Gastroesophageal sphincter (tissue), 4 donors: ENCODE data around the gene SEZ6L2. TPM values are rescaled to one million over a fixed set of nuclear protein-coding genes. Genes with fewer than 3 reads are reported as not detected.

ENCODE experiments used
- ATAC-seq: fragments of 150-250 bp; one replicate; pipeline ENCODE4 v1.9.1; 2016; ENCODE audit warnings: mild to moderate bottlenecking, moderate library complexity
- H3K27ac ChIP-seq, 4 donors: fragments of 200-600 bp; sonication (generic) in 3 of 4; 1 replicate in 3 of 4; 2 replicates in 1 of 4; pipeline ENCODE4 v1.5.1; 2016 to 2019
- H3K27me3 ChIP-seq: fragments of 200-600 bp; sonication (generic); one replicate; pipeline ENCODE4 v1.5.1; 2019
- H3K36me3 ChIP-seq, 2 donors: fragments of 200-600 bp; sonication (generic); one replicate each; pipeline ENCODE4 v1.5.1; 2019; ENCODE audit warnings: control low read depth in 1 of 2
- H3K4me1 ChIP-seq, 3 donors: fragments of 200-600 bp; sonication (generic); 1 replicate in 2 of 3; 2 replicates in 1 of 3; pipeline ENCODE4 v1.5.1; 2016 to 2019; ENCODE audit warnings: control low read depth in 2 of 3
- H3K4me3 ChIP-seq, 2 donors: fragments of 200-600 bp; sonication (generic); one replicate each; pipeline ENCODE4 v1.5.1; 2019; ENCODE audit warnings: mild to moderate bottlenecking in 1 of 2, moderate library complexity in 1 of 2
- H3K9me3 ChIP-seq, 3 donors: fragments of 200-600 bp; sonication (generic); one replicate each; pipeline ENCODE4 v1.5.1; 2017 to 2019; ENCODE audit warnings: control low read depth in 2 of 3
- EP300 ChIP-seq: sonication (generic); formaldehyde crosslinking; IDR thresholded peaks from one replicate; pipeline ENCODE4 v1.6.1; 2017; ENCODE audit warnings: antibody characterized with exemption, mild to moderate bottlenecking
- POLR2A ChIP-seq, 2 donors: fragments of 450-650 bp; IDR thresholded peaks; one replicate each; pipeline ENCODE4 v1.6.1; 2017; ENCODE audit warnings: antibody characterized with exemption in 2 of 2, mild to moderate bottlenecking in 2 of 2, moderate library complexity in 1 of 2
- POLR2AphosphoS5 ChIP-seq: sonication (generic); formaldehyde crosslinking; IDR thresholded peaks from one replicate; pipeline ENCODE4 v1.6.1; 2017; ENCODE audit warnings: antibody characterized with exemption
- WGBS, 2 donors: methylation state at CpG; one replicate each; pipeline ENCODE4 v1.1.5; 2018; ENCODE audit warnings: low coverage in 1 of 2; 5-methylcytosine and 5-hydroxymethylcytosine counted together
- total RNA-seq, 4 donors: library from RNA; depleted of rRNA; stranded (reverse); fragments of >200 nt; gene quantifications; one replicate each; pipeline ENCODE4 v1.1.0, GENCODE V29; 2016
- TF ChIP-seq, protein P1 (sequence below), 4 experiments: fragments of 200-600 bp in 2 of 4; fragments of 450-650 bp in 2 of 4; sonication (generic) in 1 of 4; IDR thresholded peaks; one replicate each; pipeline ENCODE4 v1.5.1; 2017 to 2019; ENCODE audit warnings: antibody characterized with exemption in 4 of 4, mild to moderate bottlenecking in 2 of 4, moderate library complexity in 2 of 4

Gene SEZ6L2
- total RNA-seq, 4 donors from 2014 or later, result 1.1 to 1.6 (median 1.1) TPM; not detected in 1

DNA sequence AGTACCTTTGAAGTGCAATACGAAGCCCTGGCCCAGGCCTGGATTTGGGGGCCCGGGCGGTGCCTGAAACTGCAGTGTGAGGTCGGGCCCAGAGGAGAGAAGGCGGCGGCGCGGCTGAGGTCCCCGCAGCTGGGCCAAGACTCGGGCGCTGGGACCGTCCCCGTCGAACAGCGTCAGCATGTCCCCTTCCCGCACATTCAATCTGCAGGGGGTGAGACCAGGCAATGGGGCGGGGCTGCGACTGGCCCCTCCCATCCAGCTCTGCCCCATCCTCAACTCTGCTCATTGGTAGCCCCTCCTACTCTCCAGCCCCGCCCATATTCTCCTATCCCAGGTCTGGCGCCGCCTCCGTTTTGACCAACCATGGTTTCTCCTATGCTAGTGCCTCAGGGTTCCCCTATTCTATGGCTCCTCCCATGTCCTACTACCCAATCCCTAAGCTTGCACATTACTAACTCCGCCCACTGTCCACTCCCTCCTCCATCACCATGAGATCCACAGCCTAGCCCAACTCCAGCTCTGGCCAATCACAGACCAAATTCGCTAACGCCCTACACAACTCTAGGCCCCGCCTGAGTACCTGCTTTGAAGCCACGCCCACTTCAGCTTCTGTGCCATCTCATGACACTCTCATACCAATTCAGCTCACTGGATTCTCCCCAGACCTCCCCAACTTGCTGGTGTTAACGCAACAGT lies 21.9 kb downstream of the SEZ6L2 start:
- peaks cover 0 to 16% (median 0%) of the 10 kb centered on the region in 3 donors for H3K4me1 ChIP-seq
- peaks cover 60% of the 10 kb centered on the region for H3K27me3 ChIP-seq
- TF ChIP-seq POLR2AphosphoS5 (no peak), POLR2A (IDR thresholded peaks at IDR 0.05) (no peak), EP300 (no peak)
- TF ChIP-seq, protein P1, sequence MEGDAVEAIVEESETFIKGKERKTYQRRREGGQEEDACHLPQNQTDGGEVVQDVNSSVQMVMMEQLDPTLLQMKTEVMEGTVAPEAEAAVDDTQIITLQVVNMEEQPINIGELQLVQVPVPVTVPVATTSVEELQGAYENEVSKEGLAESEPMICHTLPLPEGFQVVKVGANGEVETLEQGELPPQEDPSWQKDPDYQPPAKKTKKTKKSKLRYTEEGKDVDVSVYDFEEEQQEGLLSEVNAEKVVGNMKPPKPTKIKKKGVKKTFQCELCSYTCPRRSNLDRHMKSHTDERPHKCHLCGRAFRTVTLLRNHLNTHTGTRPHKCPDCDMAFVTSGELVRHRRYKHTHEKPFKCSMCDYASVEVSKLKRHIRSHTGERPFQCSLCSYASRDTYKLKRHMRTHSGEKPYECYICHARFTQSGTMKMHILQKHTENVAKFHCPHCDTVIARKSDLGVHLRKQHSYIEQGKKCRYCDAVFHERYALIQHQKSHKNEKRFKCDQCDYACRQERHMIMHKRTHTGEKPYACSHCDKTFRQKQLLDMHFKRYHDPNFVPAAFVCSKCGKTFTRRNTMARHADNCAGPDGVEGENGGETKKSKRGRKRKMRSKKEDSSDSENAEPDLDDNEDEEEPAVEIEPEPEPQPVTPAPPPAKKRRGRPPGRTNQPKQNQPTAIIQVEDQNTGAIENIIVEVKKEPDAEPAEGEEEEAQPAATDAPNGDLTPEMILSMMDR (IDR thresholded peaks at IDR 0.05), result no peak
- no peak overlapping the region for H3K27ac ChIP-seq
- H3K9me3 ChIP-seq, result no peaks in the 10 kb centered on the region
- no peak for ATAC-seq
- 0 to 11% methylated on average over 7 to 12 of the region's 28 CpGs for WGBS, 2 donors
- H3K4me3 ChIP-seq, result peak overlapping the region in 1 of 2 donors; percentile 25
- H3K36me3 ChIP-seq, result no peaks in the 10 kb centered on the region

DNA sequence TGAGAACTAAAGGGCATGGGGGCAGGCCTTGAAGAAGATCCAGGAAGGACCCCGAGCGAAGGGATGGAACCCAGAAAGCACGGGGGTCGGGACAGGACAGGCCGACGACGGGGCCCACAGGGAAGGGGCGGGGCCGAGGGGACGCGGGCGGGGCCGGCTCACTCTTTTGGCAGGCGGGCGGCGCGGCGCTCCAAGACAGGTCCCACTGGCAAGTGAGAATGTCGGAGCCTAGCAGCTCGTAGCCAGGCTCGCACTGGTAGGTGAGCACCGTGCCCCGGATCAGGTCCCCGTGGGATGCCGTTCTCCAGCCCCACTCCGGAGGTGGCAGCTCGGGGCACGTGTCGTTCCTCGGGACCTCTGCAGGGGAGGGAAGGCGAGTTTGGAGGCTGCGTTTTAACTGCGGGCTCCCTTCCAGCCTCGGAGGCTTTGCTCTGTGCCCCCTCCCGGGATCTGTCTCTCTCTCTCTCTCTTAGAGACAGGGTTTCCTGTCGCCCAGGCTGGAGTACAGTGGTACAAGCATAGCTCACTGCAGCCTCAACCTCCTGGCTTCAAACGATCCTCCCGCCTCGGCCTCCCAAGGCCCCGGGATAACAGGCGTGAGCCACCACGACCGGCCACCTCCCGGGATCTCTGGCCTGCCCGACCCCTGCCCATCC lies 22.6 kb downstream of the SEZ6L2 start:
- Histone ChIP-seq H3K4me3 (peak overlapping the region in 1 of 2 donors; percentile 25), H3K9me3 (no peaks in the 10 kb centered on the region), H3K36me3 (no peaks in the 10 kb centered on the region), H3K27ac (no peak overlapping the region), H3K4me1 (peaks cover 0 to 16% (median 0%) of the 10 kb centered on the region in 3 donors), H3K27me3 (peaks cover 60% of the 10 kb centered on the region)
- TF ChIP-seq EP300 (no peak), POLR2A (IDR thresholded peaks at IDR 0.05) (no peak), POLR2AphosphoS5 (no peak)
- TF ChIP-seq, protein P1 (IDR thresholded peaks at IDR 0.05), result no peak
- 0 to 20% methylated on average over 3 to 6 of the region's 45 CpGs for WGBS, 2 donors
- ATAC-seq, result no peak

DNA sequence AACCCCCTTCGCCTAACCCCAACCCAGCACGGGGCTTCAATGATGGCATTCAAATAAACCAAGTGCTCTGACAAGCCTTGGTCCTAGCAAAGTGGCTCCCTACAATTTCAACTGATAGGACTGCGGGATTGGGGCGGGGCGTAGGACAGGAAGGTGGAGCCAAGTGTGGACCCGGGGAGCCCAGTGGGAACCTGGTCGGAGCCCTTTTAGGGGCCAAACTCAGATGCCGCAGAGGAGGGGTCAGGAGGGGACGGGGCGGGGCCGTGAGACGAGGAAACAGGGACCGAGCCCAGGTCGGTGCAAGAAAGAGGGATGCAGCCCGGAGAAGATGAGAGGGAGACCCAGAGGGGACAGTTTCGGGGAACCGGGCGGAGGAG lies 23.1 kb downstream of the SEZ6L2 start:
- Histone ChIP-seq H3K4me1 (peaks cover 0 to 16% (median 0%) of the 10 kb centered on the region in 3 donors), H3K4me3 (peak overlapping the region in 1 of 2 donors; percentile 25), H3K27ac (no peak overlapping the region), H3K36me3 (no peaks in the 10 kb centered on the region), H3K27me3 (peaks cover 60% of the 10 kb centered on the region), H3K9me3 (no peaks in the 10 kb centered on the region)
- ATAC-seq, result no peak
- TF ChIP-seq POLR2A (IDR thresholded peaks at IDR 0.05), result no peak
- TF ChIP-seq, protein P1 (IDR thresholded peaks at IDR 0.05), result no peak
- TF ChIP-seq POLR2AphosphoS5, result no peak
- TF ChIP-seq EP300, result no peak
- 16 to 33% methylated on average over 2 to 15 of the region's 18 CpGs for WGBS, 2 donors

DNA sequence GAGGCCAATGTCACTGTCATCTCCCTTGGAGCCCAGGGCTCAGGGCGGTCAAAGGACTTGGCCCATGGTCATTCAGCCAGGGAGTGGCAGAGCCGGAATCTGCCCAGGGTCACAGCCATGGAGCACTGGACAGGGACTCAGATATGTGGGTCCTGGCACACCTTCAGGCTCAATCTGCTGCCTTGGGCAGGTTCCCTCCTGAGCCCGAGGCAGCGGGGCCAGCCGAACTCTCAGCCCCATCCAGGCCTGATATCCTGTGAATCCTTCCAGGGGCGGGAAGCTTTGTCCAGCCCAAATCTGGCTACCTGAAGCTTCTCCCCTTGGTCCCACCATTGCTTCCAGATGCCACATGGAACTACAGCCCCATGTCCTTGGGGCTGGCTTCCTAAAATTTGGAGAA lies 24.1 kb downstream of the SEZ6L2 start:
- Histone ChIP-seq H3K27me3 (peaks cover 57% of the 10 kb centered on the region), H3K4me1 (peaks cover 0 to 16% (median 0%) of the 10 kb centered on the region in 3 donors), H3K9me3 (no peaks in the 10 kb centered on the region), H3K4me3 (no peak overlapping the region), H3K27ac (no peak overlapping the region), H3K36me3 (no peaks in the 10 kb centered on the region)
- TF ChIP-seq EP300 (no peak), POLR2A (IDR thresholded peaks at IDR 0.05) (no peak)
- TF ChIP-seq, protein P1 (IDR thresholded peaks at IDR 0.05), result no peak
- 89 to 100% methylated on average over 1 to 3 of the region's 6 CpGs for WGBS, 2 donors
- no peak for ATAC-seq

DNA sequence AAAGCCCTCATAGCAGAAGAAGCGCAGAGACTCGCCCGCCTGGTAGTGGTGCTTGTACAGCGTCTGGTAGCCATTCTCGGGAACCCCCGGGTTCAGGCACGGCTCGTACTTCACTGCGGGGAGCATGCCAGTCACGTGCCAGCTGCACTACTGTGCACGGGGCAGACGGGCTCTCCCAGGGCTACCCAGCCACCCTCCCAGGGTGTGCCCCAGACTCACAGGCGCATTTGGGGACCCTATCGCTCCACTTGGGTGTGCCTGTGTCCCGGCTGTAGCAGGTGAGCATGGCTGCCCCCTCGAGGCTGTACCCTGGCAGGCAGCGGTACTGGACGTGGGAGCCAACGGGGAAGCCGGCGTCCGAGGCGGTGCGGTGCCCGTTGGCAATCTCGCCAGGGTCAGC lies 26.0 kb downstream of the SEZ6L2 start:
- H3K4me1 ChIP-seq, result peaks cover 0 to 16% (median 0%) of the 10 kb centered on the region in 3 donors
- TF ChIP-seq POLR2AphosphoS5, result no peak
- TF ChIP-seq, protein P1 (IDR thresholded peaks at IDR 0.05), result no peak
- H3K9me3 ChIP-seq, result no peaks in the 10 kb centered on the region
- peaks cover 38% of the 10 kb centered on the region for H3K27me3 ChIP-seq
- no peaks in the 10 kb centered on the region for H3K36me3 ChIP-seq
- no peak overlapping the region for H3K27ac ChIP-seq
- ATAC-seq, result no peak
- WGBS, 2 donors, result no CpG with 5 or more reads among the region's 26 CpGs
- no peak overlapping the region for H3K4me3 ChIP-seq
